GM12878 (cell line): Measurements from ENCODE around the gene ZNF232. TPM values are rescaled to one million over a fixed set of nuclear protein-coding genes. Genes with fewer than 3 reads are reported as not detected.

Experiments used
- DPF2 ChIP-seq: fragments of 450-650 bp; IDR thresholded peaks from 2 replicates; pipeline ENCODE4 v1.6.1; 2017; ENCODE audit warnings: mild to moderate bottlenecking
- IKZF1 ChIP-seq: fragments of 450-650 bp; conservative IDR thresholded peaks from 2 replicates; pipeline ENCODE4 v1.6.1; 2017; ENCODE audit warnings: antibody characterized with exemption, mild to moderate bottlenecking
- JUNB ChIP-seq: IDR thresholded peaks from 2 replicates; pipeline ENCODE4 v1.6.1; 2016; ENCODE audit warnings: antibody characterized with exemption, mild to moderate bottlenecking
- KLF5 ChIP-seq: fragments of 450-650 bp; IDR thresholded peaks from 2 replicates; pipeline ENCODE4 v1.6.1; 2014; ENCODE audit warnings: mild to moderate bottlenecking; ENCODE audit not compliant: partially characterized antibody
- NRF1 ChIP-seq: conservative IDR thresholded peaks from 2 replicates; pipeline ENCODE4 v1.6.1; 2011; ENCODE audit warnings: mild to moderate bottlenecking, low read depth, low read length, improper control_type of control experiment
- PAX5 ChIP-seq: IDR thresholded peaks from 2 replicates; pipeline ENCODE4 v1.6.1; 2011; ENCODE audit warnings: low read depth, low read length, borderline replicate concordance
- RB1 ChIP-seq: fragments of 450-650 bp; formaldehyde crosslinking; IDR thresholded peaks from 2 replicates; pipeline ENCODE4 v1.6.1; 2017; ENCODE audit warnings: mild to moderate bottlenecking, borderline replicate concordance
- SMAD1 ChIP-seq: fragments of 450-650 bp; IDR thresholded peaks from 2 replicates; pipeline ENCODE4 v1.6.1; 2018; ENCODE audit warnings: mild to moderate bottlenecking, low read depth; ENCODE audit not compliant: partially characterized antibody
- TCF7 ChIP-seq: IDR thresholded peaks from 2 replicates; pipeline ENCODE4 v1.6.1; 2014; ENCODE audit warnings: antibody characterized with exemption, borderline replicate concordance
- YY1 ChIP-seq: IDR thresholded peaks from 2 replicates; pipeline ENCODE4 v1.6.1; 2011; ENCODE audit warnings: low read depth, mild to moderate bottlenecking, low read length
- polyA plus RNA-seq, 11 experiments: library from polyadenylated mRNA; depleted of rRNA in 4 of 11; unstranded in 6 of 11; stranded (reverse) in 5 of 11; fragments of >200 nt; fragmentation: Nextera tagmentation in 4 of 11; fragmentation: Illumina TruSeq in 1 of 11; extraction: Ambion mirVana in 4 of 11; extraction: Trizol in 1 of 11; gene quantifications; 1 replicate in 1 of 11; 2 replicates in 10 of 11; pipeline versions ENCODE4 v1.2.1 to v1.2.3, GENCODE V29; 2011 to 2016; ENCODE audit warnings: inconsistent platforms in 2 of 11, missing spikeins in 2 of 11, low read depth in 1 of 11
- total RNA-seq, 4 experiments: library from RNA; depleted of rRNA in 3 of 4; stranded (reverse); fragments of >200 nt in 3 of 4; fragmentation: Illumina TruSeq in 1 of 4; extraction: Trizol in 1 of 4; gene quantifications; 2 replicates each; pipeline versions ENCODE4 v1.2.1 to v1.2.3, GENCODE V29; 2013 to 2021
- TF ChIP-seq, protein P1 (sequence below): fragments of 450-650 bp; IDR thresholded peaks from 2 replicates; pipeline ENCODE4 v1.6.1; 2017; ENCODE audit warnings: antibody characterized with exemption, mild to moderate bottlenecking, moderate library complexity
- TF ChIP-seq, protein P2 (sequence below): IDR thresholded peaks from 2 replicates; pipeline ENCODE4 v1.6.1; 2011; ENCODE audit warnings: low read depth, mild to moderate bottlenecking, low read length, moderate library complexity, borderline replicate concordance; ENCODE audit errors: extremely low read depth
- TF ChIP-seq, protein P3 (sequence below): fragments of 450-650 bp; formaldehyde crosslinking; IDR thresholded peaks from 2 replicates; pipeline ENCODE4 v1.5.0; 2022; ENCODE audit warnings: mild to moderate bottlenecking, missing genetic modification characterization
- TF ChIP-seq, protein P4 (sequence below): fragments of 450-650 bp; IDR thresholded peaks from 2 replicates; pipeline ENCODE4 v1.6.1; 2016; ENCODE audit warnings: mild to moderate bottlenecking, moderate library complexity, borderline replicate concordance

ZNF232 gene
- total and polyA plus RNA-seq, 10 of the 15 experiments (the other 5 are each of a cell fraction or from before 2014, with no cell fraction given) = 10.1 to 15.7 (median 12.9) TPM

DNA sequence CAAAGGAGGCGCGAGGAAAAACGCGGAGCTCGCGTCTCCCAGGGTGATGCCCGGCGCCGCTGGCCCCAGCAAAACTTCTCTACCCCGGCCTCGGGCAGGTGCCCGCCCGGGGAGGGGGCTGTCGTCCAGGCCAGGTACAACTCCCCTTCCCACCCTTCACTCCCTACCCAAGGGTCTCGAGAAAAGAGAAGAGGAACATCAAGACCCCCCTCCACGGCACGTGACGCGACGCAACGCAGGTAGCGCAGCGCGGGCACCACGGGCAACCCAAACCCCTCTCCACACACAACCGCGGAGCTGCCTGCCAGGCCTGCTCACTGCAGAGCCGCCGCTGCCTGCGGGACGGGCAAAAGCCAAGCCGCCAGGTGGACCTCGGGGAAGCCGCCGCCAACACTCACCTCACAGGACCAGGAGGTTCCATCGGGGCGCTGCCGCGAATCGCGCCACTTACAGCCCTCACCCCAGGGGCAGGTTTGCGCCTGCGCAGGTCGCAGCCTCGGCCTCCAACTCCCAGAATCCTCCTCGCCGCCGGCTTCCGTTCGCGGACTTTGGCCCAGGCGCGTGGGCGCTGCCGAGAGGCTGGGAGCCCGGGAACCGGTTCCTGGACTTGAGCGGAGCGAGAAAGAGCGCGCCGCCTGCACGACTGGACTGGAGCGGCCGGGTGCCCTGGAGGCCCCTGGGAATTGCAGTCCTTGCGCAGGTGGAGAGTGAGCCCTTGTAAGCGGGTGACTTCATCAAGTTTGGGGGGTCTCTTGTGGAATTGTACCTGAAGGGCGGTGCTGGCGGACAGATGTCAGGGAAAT lies at the start of gene ZNF232 (continued):
- TF ChIP-seq, protein P1, sequence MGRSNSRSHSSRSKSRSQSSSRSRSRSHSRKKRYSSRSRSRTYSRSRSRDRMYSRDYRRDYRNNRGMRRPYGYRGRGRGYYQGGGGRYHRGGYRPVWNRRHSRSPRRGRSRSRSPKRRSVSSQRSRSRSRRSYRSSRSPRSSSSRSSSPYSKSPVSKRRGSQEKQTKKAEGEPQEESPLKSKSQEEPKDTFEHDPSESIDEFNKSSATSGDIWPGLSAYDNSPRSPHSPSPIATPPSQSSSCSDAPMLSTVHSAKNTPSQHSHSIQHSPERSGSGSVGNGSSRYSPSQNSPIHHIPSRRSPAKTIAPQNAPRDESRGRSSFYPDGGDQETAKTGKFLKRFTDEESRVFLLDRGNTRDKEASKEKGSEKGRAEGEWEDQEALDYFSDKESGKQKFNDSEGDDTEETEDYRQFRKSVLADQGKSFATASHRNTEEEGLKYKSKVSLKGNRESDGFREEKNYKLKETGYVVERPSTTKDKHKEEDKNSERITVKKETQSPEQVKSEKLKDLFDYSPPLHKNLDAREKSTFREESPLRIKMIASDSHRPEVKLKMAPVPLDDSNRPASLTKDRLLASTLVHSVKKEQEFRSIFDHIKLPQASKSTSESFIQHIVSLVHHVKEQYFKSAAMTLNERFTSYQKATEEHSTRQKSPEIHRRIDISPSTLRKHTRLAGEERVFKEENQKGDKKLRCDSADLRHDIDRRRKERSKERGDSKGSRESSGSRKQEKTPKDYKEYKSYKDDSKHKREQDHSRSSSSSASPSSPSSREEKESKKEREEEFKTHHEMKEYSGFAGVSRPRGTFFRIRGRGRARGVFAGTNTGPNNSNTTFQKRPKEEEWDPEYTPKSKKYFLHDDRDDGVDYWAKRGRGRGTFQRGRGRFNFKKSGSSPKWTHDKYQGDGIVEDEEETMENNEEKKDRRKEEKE = no peak
- TF ChIP-seq YY1 (0 out of 2 replicates have a peak, but pooled peaks have one; percentile 41), RB1 (peak; percentile 25; the same call in 1 of the 2 replicates), JUNB (no peak), NRF1 (peak; percentile 71), KLF5 (no peak), PAX5 (no peak), DPF2 (peak; percentile 37; the same call in 1 of the 2 replicates), TCF7 (no peak; the same call in 1 of the 2 replicates), IKZF1 (peak; percentile 98), SMAD1 (no peak)
- TF ChIP-seq, protein P2, sequence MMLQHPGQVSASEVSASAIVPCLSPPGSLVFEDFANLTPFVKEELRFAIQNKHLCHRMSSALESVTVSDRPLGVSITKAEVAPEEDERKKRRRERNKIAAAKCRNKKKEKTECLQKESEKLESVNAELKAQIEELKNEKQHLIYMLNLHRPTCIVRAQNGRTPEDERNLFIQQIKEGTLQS = no peak; the same call in 1 of the 2 replicates
- TF ChIP-seq, protein P3, sequence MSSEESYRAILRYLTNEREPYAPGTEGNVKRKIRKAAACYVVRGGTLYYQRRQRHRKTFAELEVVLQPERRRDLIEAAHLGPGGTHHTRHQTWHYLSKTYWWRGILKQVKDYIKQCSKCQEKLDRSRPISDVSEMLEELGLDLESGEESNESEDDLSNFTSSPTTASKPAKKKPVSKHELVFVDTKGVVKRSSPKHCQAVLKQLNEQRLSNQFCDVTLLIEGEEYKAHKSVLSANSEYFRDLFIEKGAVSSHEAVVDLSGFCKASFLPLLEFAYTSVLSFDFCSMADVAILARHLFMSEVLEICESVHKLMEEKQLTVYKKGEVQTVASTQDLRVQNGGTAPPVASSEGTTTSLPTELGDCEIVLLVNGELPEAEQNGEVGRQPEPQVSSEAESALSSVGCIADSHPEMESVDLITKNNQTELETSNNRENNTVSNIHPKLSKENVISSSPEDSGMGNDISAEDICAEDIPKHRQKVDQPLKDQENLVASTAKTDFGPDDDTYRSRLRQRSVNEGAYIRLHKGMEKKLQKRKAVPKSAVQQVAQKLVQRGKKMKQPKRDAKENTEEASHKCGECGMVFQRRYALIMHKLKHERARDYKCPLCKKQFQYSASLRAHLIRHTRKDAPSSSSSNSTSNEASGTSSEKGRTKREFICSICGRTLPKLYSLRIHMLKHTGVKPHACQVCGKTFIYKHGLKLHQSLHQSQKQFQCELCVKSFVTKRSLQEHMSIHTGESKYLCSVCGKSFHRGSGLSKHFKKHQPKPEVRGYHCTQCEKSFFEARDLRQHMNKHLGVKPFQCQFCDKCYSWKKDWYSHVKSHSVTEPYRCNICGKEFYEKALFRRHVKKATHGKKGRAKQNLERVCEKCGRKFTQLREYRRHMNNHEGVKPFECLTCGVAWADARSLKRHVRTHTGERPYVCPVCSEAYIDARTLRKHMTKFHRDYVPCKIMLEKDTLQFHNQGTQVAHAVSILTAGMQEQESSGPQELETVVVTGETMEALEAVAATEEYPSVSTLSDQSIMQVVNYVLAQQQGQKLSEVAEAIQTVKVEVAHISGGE (CRISPR knock-in tag) = no peak
- TF ChIP-seq, protein P4, sequence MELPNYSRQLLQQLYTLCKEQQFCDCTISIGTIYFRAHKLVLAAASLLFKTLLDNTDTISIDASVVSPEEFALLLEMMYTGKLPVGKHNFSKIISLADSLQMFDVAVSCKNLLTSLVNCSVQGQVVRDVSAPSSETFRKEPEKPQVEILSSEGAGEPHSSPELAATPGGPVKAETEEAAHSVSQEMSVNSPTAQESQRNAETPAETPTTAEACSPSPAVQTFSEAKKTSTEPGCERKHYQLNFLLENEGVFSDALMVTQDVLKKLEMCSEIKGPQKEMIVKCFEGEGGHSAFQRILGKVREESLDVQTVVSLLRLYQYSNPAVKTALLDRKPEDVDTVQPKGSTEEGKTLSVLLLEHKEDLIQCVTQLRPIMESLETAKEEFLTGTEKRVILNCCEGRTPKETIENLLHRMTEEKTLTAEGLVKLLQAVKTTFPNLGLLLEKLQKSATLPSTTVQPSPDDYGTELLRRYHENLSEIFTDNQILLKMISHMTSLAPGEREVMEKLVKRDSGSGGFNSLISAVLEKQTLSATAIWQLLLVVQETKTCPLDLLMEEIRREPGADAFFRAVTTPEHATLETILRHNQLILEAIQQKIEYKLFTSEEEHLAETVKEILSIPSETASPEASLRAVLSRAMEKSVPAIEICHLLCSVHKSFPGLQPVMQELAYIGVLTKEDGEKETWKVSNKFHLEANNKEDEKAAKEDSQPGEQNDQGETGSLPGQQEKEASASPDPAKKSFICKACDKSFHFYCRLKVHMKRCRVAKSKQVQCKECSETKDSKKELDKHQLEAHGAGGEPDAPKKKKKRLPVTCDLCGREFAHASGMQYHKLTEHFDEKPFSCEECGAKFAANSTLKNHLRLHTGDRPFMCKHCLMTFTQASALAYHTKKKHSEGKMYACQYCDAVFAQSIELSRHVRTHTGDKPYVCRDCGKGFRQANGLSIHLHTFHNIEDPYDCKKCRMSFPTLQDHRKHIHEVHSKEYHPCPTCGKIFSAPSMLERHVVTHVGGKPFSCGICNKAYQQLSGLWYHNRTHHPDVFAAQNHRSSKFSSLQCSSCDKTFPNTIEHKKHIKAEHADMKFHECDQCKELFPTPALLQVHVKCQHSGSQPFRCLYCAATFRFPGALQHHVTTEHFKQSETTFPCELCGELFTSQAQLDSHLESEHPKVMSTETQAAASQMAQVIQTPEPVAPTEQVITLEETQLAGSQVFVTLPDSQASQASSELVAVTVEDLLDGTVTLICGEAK = peak; percentile 56
